ENCODE data around the gene SORBS1.

GRCh38 chr10:95374597-95375209 lies 186.5 kb downstream of the SORBS1 start:
- no peak for TF ChIP-seq EZH2 (IDR thresholded peaks at IDR 0.05; ENCODE audit: borderline replicate concordance, insufficient read depth, low read depth, low read length, poor library complexity, severe bottlenecking)
- TF ChIP-seq, protein P1, sequence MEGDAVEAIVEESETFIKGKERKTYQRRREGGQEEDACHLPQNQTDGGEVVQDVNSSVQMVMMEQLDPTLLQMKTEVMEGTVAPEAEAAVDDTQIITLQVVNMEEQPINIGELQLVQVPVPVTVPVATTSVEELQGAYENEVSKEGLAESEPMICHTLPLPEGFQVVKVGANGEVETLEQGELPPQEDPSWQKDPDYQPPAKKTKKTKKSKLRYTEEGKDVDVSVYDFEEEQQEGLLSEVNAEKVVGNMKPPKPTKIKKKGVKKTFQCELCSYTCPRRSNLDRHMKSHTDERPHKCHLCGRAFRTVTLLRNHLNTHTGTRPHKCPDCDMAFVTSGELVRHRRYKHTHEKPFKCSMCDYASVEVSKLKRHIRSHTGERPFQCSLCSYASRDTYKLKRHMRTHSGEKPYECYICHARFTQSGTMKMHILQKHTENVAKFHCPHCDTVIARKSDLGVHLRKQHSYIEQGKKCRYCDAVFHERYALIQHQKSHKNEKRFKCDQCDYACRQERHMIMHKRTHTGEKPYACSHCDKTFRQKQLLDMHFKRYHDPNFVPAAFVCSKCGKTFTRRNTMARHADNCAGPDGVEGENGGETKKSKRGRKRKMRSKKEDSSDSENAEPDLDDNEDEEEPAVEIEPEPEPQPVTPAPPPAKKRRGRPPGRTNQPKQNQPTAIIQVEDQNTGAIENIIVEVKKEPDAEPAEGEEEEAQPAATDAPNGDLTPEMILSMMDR (IDR thresholded peaks at IDR 0.05), result peak; percentile 63
